UCSD-AML1 (cell line): ENCODE measurements around the gene ZC3H18.

Experiments
- DNase-seq: peaks from one replicate; lab custom pipeline; 2025; ENCODE audit not compliant: unreplicated experiment; lab: John Stamatoyannopoulos, UW

The ZC3H18 gene

GRCh38 chr16:88548985-88549384 is 21.2 kb upstream of the ZC3H18 start:
- DNase-seq, result no peak

GRCh38 chr16:88549671-88550245 is 20.4 kb upstream of the ZC3H18 start:
- DNase-seq, result no peak

GRCh38 chr16:88550246-88550661 is 19.9 kb upstream of the ZC3H18 start:
- DNase-seq, result peak; percentile 68

- no peak for DNase-seq
Observed at GRCh38 chr16:88552166-88552565, 18.0 kb upstream of the ZC3H18 start.

- DNase-seq, result no peak
Observed at GRCh38 chr16:88552815-88553214, 17.4 kb upstream of the ZC3H18 start.

- no peak for DNase-seq
Observed at GRCh38 chr16:88553739-88554138, 16.5 kb upstream of the ZC3H18 start.

- DNase-seq, result no peak
Observed at GRCh38 chr16:88554711-88555264, 15.4 kb upstream of the ZC3H18 start.

- no peak for DNase-seq
Observed at GRCh38 chr16:88556294-88556988, 13.8 kb upstream of the ZC3H18 start.

GRCh38 chr16:88558457-88559442 is 11.5 kb upstream of the ZC3H18 start:
- DNase-seq, result peak; percentile 51

GRCh38 chr16:88560714-88561484 is 9.3 kb upstream of the ZC3H18 start:
- DNase-seq, result peak; percentile 32

GRCh38 chr16:88561485-88562359 is 8.5 kb upstream of the ZC3H18 start:
- DNase-seq, result peak; percentile 50

GRCh38 chr16:88566158-88566557 is 4.0 kb upstream of the ZC3H18 start:
- no peak for DNase-seq

GRCh38 chr16:88568710-88569613 is 1.2 kb upstream of the ZC3H18 start:
- no peak for DNase-seq

- DNase-seq, result no peak
Observed at GRCh38 chr16:88569614-88569984, 604 bp upstream of the ZC3H18 start.

GRCh38 chr16:88570691-88571092 is 489 bp downstream of the ZC3H18 start:
- DNase-seq, result peak; percentile 60

GRCh38 chr16:88575251-88575650 is 5.0 kb downstream of the ZC3H18 start:
- DNase-seq, result no peak

GRCh38 chr16:88576307-88576706 is 6.1 kb downstream of the ZC3H18 start:
- no peak for DNase-seq

GRCh38 chr16:88577166-88577565 is 7.0 kb downstream of the ZC3H18 start:
- no peak for DNase-seq
